ENCODE measurements around the gene PTGS1. TPM values are rescaled to one million over a fixed set of nuclear protein-coding genes. Genes with fewer than 3 reads are reported as not detected.
A peak's percentile ranks its signal among the peaks of the same experiment; 100 is the strongest.

The PTGS1 gene
- total RNA-seq, 5 donors from 2014 or later (not counting 1 experiment from before 2014, with no cell fraction given), result 0.44 to 2.0 (median 0.86) TPM

DNA sequence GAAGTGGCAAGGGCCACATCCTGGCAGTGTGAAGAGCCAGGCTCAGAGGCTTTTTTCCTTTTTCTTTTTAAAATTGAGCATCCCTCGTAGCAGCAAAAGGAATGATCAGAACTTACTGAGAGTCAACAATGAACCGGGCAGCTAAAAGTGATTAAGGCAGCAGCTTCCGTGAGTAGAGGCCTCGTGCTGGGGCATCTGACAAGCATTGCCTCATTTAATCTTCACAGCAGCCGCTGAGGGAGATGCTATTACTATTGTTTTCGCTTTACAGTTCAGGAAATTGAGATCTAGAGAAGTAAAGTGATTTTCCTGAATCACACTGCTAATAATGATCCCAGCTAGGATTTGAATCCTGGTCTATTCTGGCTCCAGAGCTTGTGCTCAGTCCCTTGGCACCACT is 30.7 kb upstream of the PTGS1 start:
- no peaks in the 10 kb centered on the region for H3K36me3 Mint-ChIP-seq
- ATAC-seq (replicated peaks in 1 of 4), result no peak
- H3K27ac Mint-ChIP-seq, result no peak overlapping the region
- Histone ChIP-seq H3K4me1 (ENCODE audit: control insufficient read depth in 1 of 2, extremely low read depth in 1 of 2, insufficient read depth in 2 of 2, low read length in 2 of 2) (no peaks in the 10 kb centered on the region), H3K27me3 (replicated peaks in 1 of 2; ENCODE audit: control insufficient read depth in 2 of 2, extremely low read depth in 1 of 2, insufficient read depth in 2 of 2, low read length in 1 of 2) (peaks cover 0 to 7% of the 10 kb centered on the region in 2 experiments), H3K4me3 (ENCODE audit: control insufficient read depth in 1 of 2, extremely low read depth in 1 of 2, low read length in 1 of 2) (no peak overlapping the region), H3K27ac (ENCODE audit: low read length) (no peak overlapping the region), H3K9me3 (no peaks in the 10 kb centered on the region), H3K36me3 (ENCODE audit: control insufficient read depth in 2 of 2, extremely low read depth in 1 of 2, insufficient read depth in 1 of 2, low read length in 1 of 2) (no peaks in the 10 kb centered on the region)
- H3K9me3 Mint-ChIP-seq, result no peaks in the 10 kb centered on the region
- ChIA-PET POLR2A (no interaction called here), CTCF (interaction anchor here in 1 of 2 donors (0.5 kb wide), 1 partner anchor 241 kb away, joined by 3 read pairs; no protein-coding TSS in a partner anchor)
- 91% methylated on average over 3 of the region's 6 CpGs for WGBS (ENCODE audit: insufficient coverage)
- no peaks in the 10 kb centered on the region for H3K4me1 Mint-ChIP-seq
- H3K4me3 Mint-ChIP-seq, result no peak overlapping the region
- no peak for DNase-seq
- H3K27me3 Mint-ChIP-seq, result peaks cover 0 to 11% of the 10 kb centered on the region in 2 donors

DNA sequence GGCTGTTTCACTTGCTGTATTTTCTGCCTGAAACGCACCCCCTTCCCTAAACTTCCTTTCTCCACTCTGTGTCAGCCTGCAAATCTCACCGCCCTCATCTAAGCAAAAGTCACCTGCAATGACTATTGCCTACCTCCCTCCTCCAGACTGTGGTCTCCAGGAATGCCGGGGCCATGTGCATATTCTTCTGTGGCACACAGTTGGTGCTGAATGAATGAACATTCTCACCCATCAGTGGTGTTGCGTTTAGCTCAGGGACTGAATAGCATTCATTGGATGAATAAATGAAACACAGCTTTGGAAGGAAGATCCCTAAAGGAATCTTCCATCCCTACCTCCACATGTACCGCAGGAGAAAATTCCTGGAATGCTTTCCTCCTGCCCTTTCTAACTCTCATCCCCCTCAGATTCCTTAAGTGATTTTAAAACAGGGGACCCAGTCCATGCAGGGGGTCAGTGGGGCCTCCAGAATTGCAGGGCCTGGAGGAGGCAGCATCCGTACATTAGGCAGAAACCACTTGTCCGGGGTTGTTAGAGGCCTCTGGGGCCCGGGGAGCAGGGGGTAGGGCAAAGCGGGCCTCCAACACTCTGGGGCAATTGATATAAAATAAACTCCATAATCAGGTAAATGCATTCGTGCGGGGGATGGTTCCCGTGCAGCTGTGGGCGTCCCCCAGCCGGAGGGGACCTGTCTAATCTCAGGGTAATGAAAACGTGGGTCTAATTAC is 28.3 kb upstream of the PTGS1 start:
- H3K9me3 Mint-ChIP-seq, result no peaks in the 10 kb centered on the region
- H3K36me3 Mint-ChIP-seq, result no peaks in the 10 kb centered on the region
- H3K27me3 ChIP-seq (replicated peaks in 1 of 2; ENCODE audit: control insufficient read depth in 2 of 2, extremely low read depth in 1 of 2, insufficient read depth in 2 of 2, low read length in 1 of 2), result peaks cover 0 to 20% of the 10 kb centered on the region in 2 experiments
- ChIA-PET CTCF (interaction anchor here in 1 of 2 donors (0.5 to 0.6 kb wide), 2 partner anchors 270 to 312 kb away, joined by 3 read pairs; no protein-coding TSS in a partner anchor), POLR2A (no interaction called here)
- H3K4me1 ChIP-seq (ENCODE audit: control insufficient read depth in 1 of 2, extremely low read depth in 1 of 2, insufficient read depth in 2 of 2, low read length in 2 of 2), result peaks cover 0 to 5% of the 10 kb centered on the region in 2 experiments
- no peaks in the 10 kb centered on the region for H3K36me3 ChIP-seq (ENCODE audit: control insufficient read depth in 2 of 2, extremely low read depth in 1 of 2, insufficient read depth in 1 of 2, low read length in 1 of 2)
- no peak overlapping the region for H3K27ac Mint-ChIP-seq
- no peak for ATAC-seq (replicated peaks in 1 of 4)
- DNase-seq, result no peak
- no peak overlapping the region for H3K27ac ChIP-seq (ENCODE audit: low read length)
- 75% methylated on average over 7 of the region's 15 CpGs for WGBS (ENCODE audit: insufficient coverage)
- no peaks in the 10 kb centered on the region for H3K9me3 ChIP-seq
- no peak overlapping the region for H3K4me3 ChIP-seq (ENCODE audit: control insufficient read depth in 1 of 2, extremely low read depth in 1 of 2, low read length in 1 of 2)
- no peak overlapping the region for H3K4me3 Mint-ChIP-seq
- H3K4me1 Mint-ChIP-seq, result peaks cover 0 to 7% (median 6%) of the 10 kb centered on the region in 3 donors
- H3K27me3 Mint-ChIP-seq, result peaks cover 0 to 27% of the 10 kb centered on the region in 2 donors

DNA sequence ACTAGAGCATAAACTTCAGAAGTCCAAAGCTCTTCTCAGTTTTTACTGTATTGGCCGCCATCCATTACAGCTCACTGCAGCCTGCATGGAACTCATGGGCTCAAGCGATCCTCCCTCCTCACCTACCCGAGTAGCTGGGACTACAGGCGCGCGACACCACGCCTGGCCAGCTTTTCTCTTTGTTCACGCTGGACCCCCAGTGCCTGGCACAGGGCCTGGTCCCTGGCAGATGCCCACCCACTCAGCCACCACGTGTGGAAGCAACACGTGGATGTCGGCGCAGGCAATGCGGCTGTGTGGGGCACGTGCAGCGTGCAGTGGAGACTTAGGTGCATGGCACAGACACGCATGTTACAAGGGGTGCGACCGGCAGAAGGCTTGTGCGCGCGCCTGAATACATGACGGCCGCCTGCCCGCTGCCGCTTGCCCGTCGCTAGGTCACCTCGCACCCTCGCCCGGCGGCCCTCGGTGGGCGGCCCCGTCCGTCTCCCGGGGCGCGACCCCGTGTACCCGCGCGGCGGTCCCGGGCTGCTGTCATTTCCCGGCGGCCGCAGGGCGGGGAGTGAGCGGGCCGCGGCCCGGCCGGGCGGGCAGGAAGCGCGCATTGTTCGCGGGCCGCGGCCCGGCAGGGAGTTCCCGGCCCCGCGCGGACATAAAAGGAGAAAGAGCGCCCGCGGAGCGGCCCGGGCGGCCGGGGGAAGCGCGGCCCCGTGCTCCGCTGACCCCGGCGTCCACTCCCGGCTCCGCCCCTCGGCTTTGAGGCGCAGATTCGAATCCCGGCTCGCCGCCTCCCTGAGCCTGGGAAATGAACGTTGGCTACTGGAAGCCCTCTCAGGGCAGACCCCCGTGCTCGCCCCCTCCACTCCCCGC is 24.1 kb upstream of the PTGS1 start:
- peak overlapping the region; percentile 31 to 75 for H3K27ac Mint-ChIP-seq
- Histone ChIP-seq H3K9me3 (no peaks in the 10 kb centered on the region), H3K27ac (ENCODE audit: low read length) (no peak overlapping the region), H3K4me3 (ENCODE audit: control insufficient read depth in 1 of 2, extremely low read depth in 1 of 2, low read length in 1 of 2) (peak overlapping the region in 1 of 2 donors; percentile 33), H3K4me1 (ENCODE audit: control insufficient read depth in 1 of 2, extremely low read depth in 1 of 2, insufficient read depth in 2 of 2, low read length in 2 of 2) (peaks cover 0 to 15% of the 10 kb centered on the region in 2 experiments), H3K27me3 (replicated peaks in 1 of 2; ENCODE audit: control insufficient read depth in 2 of 2, extremely low read depth in 1 of 2, insufficient read depth in 2 of 2, low read length in 1 of 2) (peaks cover 0 to 45% of the 10 kb centered on the region in 2 experiments), H3K36me3 (ENCODE audit: control insufficient read depth in 2 of 2, extremely low read depth in 1 of 2, insufficient read depth in 1 of 2, low read length in 1 of 2) (no peaks in the 10 kb centered on the region)
- 14% methylated on average over 86 of the region's 90 CpGs for WGBS (ENCODE audit: insufficient coverage)
- H3K4me1 Mint-ChIP-seq, result peaks cover 10 to 22% (median 19%) of the 10 kb centered on the region in 3 donors
- ChIA-PET CTCF (interaction anchor here in 1 of 2 donors (1.9 kb wide), 1 partner anchor 222 kb away, joined by 5 read pairs; no protein-coding TSS in a partner anchor), POLR2A (no interaction called here)
- H3K4me3 Mint-ChIP-seq, result peak overlapping the region; percentile 65 to 78 (median 74)
- ATAC-seq (replicated peaks in 1 of 4) (peak; percentile 40 to 56 (median 51)), DNase-seq (peak in 6 of 35 experiments; percentile 5 to 17 (median 10))
- peaks cover 12 to 60% of the 10 kb centered on the region in 2 donors for H3K27me3 Mint-ChIP-seq
- no peaks in the 10 kb centered on the region for H3K9me3 Mint-ChIP-seq
- no peaks in the 10 kb centered on the region for H3K36me3 Mint-ChIP-seq

DNA sequence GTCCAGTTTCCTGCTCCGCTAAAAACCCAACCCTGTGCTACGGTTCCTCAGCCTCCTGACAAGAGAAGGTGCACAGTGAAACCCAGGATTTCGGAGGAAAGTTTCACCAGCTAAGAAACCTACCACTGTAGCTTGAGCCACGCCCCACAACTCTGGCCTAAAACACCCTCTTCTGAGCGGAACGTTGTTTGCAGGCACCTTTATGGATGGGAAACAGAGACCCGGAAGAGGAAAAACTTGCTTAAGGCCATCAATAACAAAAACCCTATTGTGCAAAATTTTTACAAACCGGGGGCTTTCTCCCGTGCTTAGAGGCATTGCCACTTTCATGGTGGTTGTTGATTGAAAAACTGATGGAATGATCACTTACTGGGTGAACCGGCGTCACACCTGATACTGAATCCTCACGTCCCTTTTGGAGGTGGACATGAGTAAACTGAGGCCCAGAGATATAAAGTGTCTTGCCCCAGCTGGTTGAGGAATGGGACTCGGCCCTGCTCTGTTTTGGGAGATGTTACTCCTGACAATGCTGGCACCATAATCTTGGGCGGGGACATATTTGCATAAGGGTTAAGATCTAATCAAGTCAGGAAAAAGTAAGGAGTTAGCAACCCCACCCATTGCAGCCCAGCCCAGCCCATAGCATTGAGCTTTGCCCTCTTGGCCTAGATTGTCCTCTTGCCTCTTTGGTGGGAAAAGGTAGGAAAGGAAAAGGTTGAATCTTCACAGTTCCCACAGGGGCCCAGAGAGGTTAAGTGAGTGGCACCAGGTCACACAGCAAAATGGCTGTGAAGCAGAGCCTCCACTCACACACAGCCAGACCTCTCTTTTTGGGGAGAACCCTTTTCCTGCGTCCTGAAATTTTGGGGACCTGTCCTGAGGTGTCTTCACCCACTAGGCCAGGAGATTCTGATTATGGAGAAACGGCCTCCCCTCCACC is 23.2 kb upstream of the PTGS1 start:
- WGBS (ENCODE audit: insufficient coverage), result 57% methylated on average over 6 of the region's 16 CpGs
- Histone ChIP-seq H3K27me3 (replicated peaks in 1 of 2; ENCODE audit: control insufficient read depth in 2 of 2, extremely low read depth in 1 of 2, insufficient read depth in 2 of 2, low read length in 1 of 2) (peaks cover 0 to 45% of the 10 kb centered on the region in 2 experiments), H3K27ac (ENCODE audit: low read length) (no peak overlapping the region), H3K36me3 (ENCODE audit: control insufficient read depth in 2 of 2, extremely low read depth in 1 of 2, insufficient read depth in 1 of 2, low read length in 1 of 2) (no peaks in the 10 kb centered on the region), H3K4me1 (ENCODE audit: control insufficient read depth in 1 of 2, extremely low read depth in 1 of 2, insufficient read depth in 2 of 2, low read length in 2 of 2) (peaks cover 0 to 15% of the 10 kb centered on the region in 2 experiments), H3K4me3 (ENCODE audit: control insufficient read depth in 1 of 2, extremely low read depth in 1 of 2, low read length in 1 of 2) (peak overlapping the region in 1 of 2 donors; percentile 25), H3K9me3 (no peaks in the 10 kb centered on the region)
- ATAC-seq (replicated peaks in 1 of 4) (peak in 2 of 4 experiments; percentile 40 to 45), DNase-seq (peak in 4 of 35 experiments; percentile 6 to 20 (median 8))
- Mint-ChIP-seq H3K9me3 (no peaks in the 10 kb centered on the region), H3K27me3 (peaks cover 12 to 57% of the 10 kb centered on the region in 2 donors), H3K36me3 (no peaks in the 10 kb centered on the region), H3K4me1 (peaks cover 10 to 22% (median 19%) of the 10 kb centered on the region in 3 donors), H3K27ac (peak overlapping the region; percentile 31 to 75), H3K4me3 (peak overlapping the region; percentile 65 to 78 (median 74))
- POLR2A ChIA-PET, result no interaction called here
- CTCF ChIA-PET, result interaction anchor here in 1 of 2 donors (1.9 kb wide), 1 partner anchor 223 kb away, joined by 5 read pairs; no protein-coding TSS in a partner anchor

DNA sequence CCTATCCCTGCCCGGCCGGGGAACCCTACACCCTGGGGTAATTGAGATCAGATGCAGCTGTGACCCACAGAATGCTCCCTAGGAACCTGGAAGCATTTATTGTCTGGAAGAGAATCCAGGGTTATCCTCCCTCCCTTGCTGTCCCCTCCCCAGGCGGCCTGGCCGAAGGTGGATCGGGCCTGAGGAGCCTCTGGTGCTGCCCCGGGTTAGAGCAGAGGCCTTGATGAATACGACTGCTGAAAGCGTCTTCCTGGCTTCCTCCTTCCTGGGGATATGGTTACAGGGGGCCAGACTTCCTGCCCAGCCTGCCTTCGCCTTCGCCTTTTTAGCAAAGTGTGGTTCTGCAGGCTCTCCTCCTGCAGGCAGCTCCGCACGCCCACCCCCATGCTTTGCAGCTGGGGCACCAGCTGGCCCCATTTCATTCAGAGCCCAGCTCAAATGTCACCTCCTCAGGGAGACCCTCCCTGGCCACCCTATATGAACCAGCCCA is 22.5 kb upstream of the PTGS1 start:
- peaks cover 0 to 15% of the 10 kb centered on the region in 2 experiments for H3K4me1 ChIP-seq (ENCODE audit: control insufficient read depth in 1 of 2, extremely low read depth in 1 of 2, insufficient read depth in 2 of 2, low read length in 2 of 2)
- Mint-ChIP-seq H3K4me1 (peaks cover 10 to 22% (median 19%) of the 10 kb centered on the region in 3 donors), H3K27me3 (peaks cover 12 to 57% of the 10 kb centered on the region in 2 donors), H3K36me3 (no peaks in the 10 kb centered on the region), H3K4me3 (peak overlapping the region in 1 of 3 donors; percentile 74), H3K9me3 (no peaks in the 10 kb centered on the region), H3K27ac (peak overlapping the region; percentile 62 to 64)
- CTCF ChIA-PET, result interaction anchor here in 1 of 2 donors (1.9 kb wide), 1 partner anchor 223 kb away, joined by 5 read pairs; no protein-coding TSS in a partner anchor
- no peak overlapping the region for H3K4me3 ChIP-seq (ENCODE audit: control insufficient read depth in 1 of 2, extremely low read depth in 1 of 2, low read length in 1 of 2)
- H3K27ac ChIP-seq (ENCODE audit: low read length), result no peak overlapping the region
- H3K27me3 ChIP-seq (replicated peaks in 1 of 2; ENCODE audit: control insufficient read depth in 2 of 2, extremely low read depth in 1 of 2, insufficient read depth in 2 of 2, low read length in 1 of 2), result peaks cover 0 to 45% of the 10 kb centered on the region in 2 experiments
- H3K9me3 ChIP-seq, result no peaks in the 10 kb centered on the region
- ATAC-seq (replicated peaks in 1 of 4), result no peak
- DNase-seq, result no peak
- no peaks in the 10 kb centered on the region for H3K36me3 ChIP-seq (ENCODE audit: control insufficient read depth in 2 of 2, extremely low read depth in 1 of 2, insufficient read depth in 1 of 2, low read length in 1 of 2)
- POLR2A ChIA-PET, result no interaction called here
- 27% methylated on average over 9 of the region's 12 CpGs for WGBS (ENCODE audit: insufficient coverage)

Measured in T-cell (primary cell).